ENCODE data around the gene RPL18A. TPM values are rescaled to one million over a fixed set of nuclear protein-coding genes. Genes with fewer than 3 reads are reported as not detected.

Gene RPL18A
- polyA plus RNA-seq, 1 of the 3 experiments (the other 2 are of a cell fraction) = 2,695 TPM

- Histone ChIP-seq H3K9me3 (no peaks in the 10 kb centered on the region), H3K36me3 (replicated peaks in 1 of 2; ENCODE audit: control insufficient read depth in 1 of 2, insufficient read depth in 2 of 2, low read length in 1 of 2) (no peaks in the 10 kb centered on the region), H3K27me3 (ENCODE audit: insufficient read depth) (peaks cover 56% of the 10 kb centered on the region), H3K4me1 (ENCODE audit: control insufficient read depth in 1 of 2, insufficient read depth in 2 of 2, low read depth in 1 of 2, low read length in 1 of 2) (peaks cover 0 to 5% of the 10 kb centered on the region in 2 experiments; a peak in 1 of 4 replicates), H3K27ac (ENCODE audit: low read depth in 2 of 2, low read length in 1 of 2) (no peak overlapping the region), H3F3A (replicated peaks; ENCODE audit: insufficient read depth) (no peaks in the 10 kb centered on the region), H4K20me1 (ENCODE audit: insufficient read depth) (no peaks in the 10 kb centered on the region), H3K79me2 (ENCODE audit: insufficient read depth) (no peaks in the 10 kb centered on the region), H3K4me2 (no peak overlapping the region), H3K4me3 (ENCODE audit: low read depth in 2 of 2, low read length in 1 of 2) (no peak overlapping the region), H2AFZ (ENCODE audit: low read depth) (no peak overlapping the region), H3K9me2 (no peaks in the 10 kb centered on the region), H3K9ac (no peak overlapping the region)
- TF ChIP-seq FOXJ3 (CRISPR knock-in tag; IDR thresholded peaks at IDR 0.05) (no peak), ELF1 (IDR thresholded peaks at IDR 0.05) (no peak), JUND (IDR thresholded peaks at IDR 0.05) (no peak), ZBTB33 (IDR thresholded peaks at IDR 0.05; ENCODE audit: borderline replicate concordance, low read depth) (no peak), RFX5 (IDR thresholded peaks at IDR 0.05; ENCODE audit: low read length) (no peak), SIN3A (IDR thresholded peaks at IDR 0.05; ENCODE audit: borderline replicate concordance, low read depth, low read length) (no peak), USF2 (IDR thresholded peaks at IDR 0.05; ENCODE audit: borderline replicate concordance, low read depth, low read length) (no peak), FOXM1 (IDR thresholded peaks at IDR 0.05; ENCODE audit: low read depth) (no peak), USF1 (IDR thresholded peaks at IDR 0.05; ENCODE audit: borderline replicate concordance, low read depth) (no peak), POLR2AphosphoS5 (IDR thresholded peaks at IDR 0.05; ENCODE audit: low read depth, low read length) (no peak), YY1 (IDR thresholded peaks at IDR 0.05; ENCODE audit: low read depth) (no peak), TAF1 (IDR thresholded peaks at IDR 0.05; ENCODE audit: borderline replicate concordance, low read depth, low read length) (no peak), FOSL2 (IDR thresholded peaks at IDR 0.05; ENCODE audit: borderline replicate concordance, low read depth) (no peak)
- POLR2A ChIA-PET = no interaction called here
- CTCF ChIA-PET = interaction anchor here (1.3 to 1.8 kb wide), 3 partner anchors 18 to 55 kb away, joined by 3 to 4 read pairs (median 3); partner anchors contain the start of genes CCDC124 and RPL18A
- WGBS (ENCODE audit: low lambda C conversion rate) = 64% methylated on average over 14 of the region's 16 CpGs
- DNase-seq = no peak
Observed at GRCh38 chr19:17877696-17878095, 18.0 kb downstream of the RPL18A start.

GRCh38 chr19:17879466-17879865 is 19.8 kb downstream of the RPL18A start:
- CTCF ChIA-PET = no interaction called here
- TF ChIP-seq EZH2phosphoT487 (IDR thresholded peaks at IDR 0.05; ENCODE audit: borderline replicate concordance, low read depth) (no peak), MXI1 (IDR thresholded peaks at IDR 0.05; ENCODE audit: low read depth, low read length) (no peak), POLR2AphosphoS5 (IDR thresholded peaks at IDR 0.05; ENCODE audit: low read depth, low read length) (no peak), GATA2 (CRISPR knock-in tag; IDR thresholded peaks at IDR 0.05) (no peak)
- no peak overlapping the region for H3K9ac ChIP-seq
- DNase-seq = peak; percentile 27
- WGBS (ENCODE audit: low lambda C conversion rate) = 46% methylated on average over 6 of the region's 7 CpGs
- H3K4me2 ChIP-seq = no peak overlapping the region
- no peaks in the 10 kb centered on the region for H3K79me2 ChIP-seq (ENCODE audit: insufficient read depth)
- H3K27ac ChIP-seq (ENCODE audit: low read depth in 2 of 2, low read length in 1 of 2) = no peak overlapping the region
- POLR2A ChIA-PET = interaction anchor here (1.0 kb wide), 1 partner anchor 20 kb away, joined by 3 read pairs; the partner anchor contains the start of gene RPL18A
- H3K9me2 ChIP-seq = no peaks in the 10 kb centered on the region
- H3K4me1 ChIP-seq (ENCODE audit: control insufficient read depth in 1 of 2, insufficient read depth in 2 of 2, low read depth in 1 of 2, low read length in 1 of 2) = no peaks in the 10 kb centered on the region; a peak in 1 of 4 replicates
- H3F3A ChIP-seq (replicated peaks; ENCODE audit: insufficient read depth) = no peaks in the 10 kb centered on the region
- no peak overlapping the region for H2AFZ ChIP-seq (ENCODE audit: low read depth)
- no peaks in the 10 kb centered on the region for H3K36me3 ChIP-seq (replicated peaks in 1 of 2; ENCODE audit: control insufficient read depth in 1 of 2, insufficient read depth in 2 of 2, low read length in 1 of 2)
- H4K20me1 ChIP-seq (ENCODE audit: insufficient read depth) = no peaks in the 10 kb centered on the region
- no peaks in the 10 kb centered on the region for H3K9me3 ChIP-seq
- no peak overlapping the region for H3K4me3 ChIP-seq (ENCODE audit: low read depth in 2 of 2, low read length in 1 of 2)
- peaks cover 41% of the 10 kb centered on the region for H3K27me3 ChIP-seq (ENCODE audit: insufficient read depth)

Measured in SK-N-SH (cell line).